Measurements from ENCODE around the gene SLC25A34. TPM values are rescaled to one million over a fixed set of nuclear protein-coding genes. Genes with fewer than 3 reads are reported as not detected.
A peak's percentile ranks its signal among the peaks of the same experiment; 100 is the strongest.

The SLC25A34 gene
- total and polyA plus RNA-seq, 2 of the 13 experiments (the other 11 are each of a cell fraction or from before 2014, with no cell fraction given), result 0.13 to 0.18 TPM

- TF ChIP-seq ZNF318 (CRISPR knock-in tag; IDR thresholded peaks at IDR 0.05) (0 out of 2 replicates have a peak, but pooled peaks have one; percentile 57), ZFP62 (CRISPR knock-in tag; IDR thresholded peaks at IDR 0.05) (no peak), ZNF343 (CRISPR knock-in tag; IDR thresholded peaks at IDR 0.05) (no peak), ZNF543 (CRISPR knock-in tag; IDR thresholded peaks at IDR 0.05) (0 out of 2 replicates have a peak, but pooled peaks have one; percentile 34), ATF1 (CRISPR knock-in tag; IDR thresholded peaks at IDR 0.05) (no peak), ZNF780A (CRISPR knock-in tag; IDR thresholded peaks at IDR 0.05) (no peak), MIER3 (CRISPR knock-in tag; IDR thresholded peaks at IDR 0.05; ENCODE audit: borderline replicate concordance) (no peak), ZNF224 (CRISPR knock-in tag; IDR thresholded peaks at IDR 0.05) (no peak), LBX2 (CRISPR knock-in tag; IDR thresholded peaks at IDR 0.05; ENCODE audit: borderline replicate concordance) (no peak), ONECUT2 (CRISPR knock-in tag; IDR thresholded peaks at IDR 0.05) (no peak), MTERF4 (CRISPR knock-in tag; IDR thresholded peaks at IDR 0.05) (no peak; the same call in 1 of the 2 replicates), KAT7 (CRISPR knock-in tag; IDR thresholded peaks at IDR 0.05; ENCODE audit: borderline replicate concordance) (no peak), MYC (CRISPR knock-in tag; IDR thresholded peaks at IDR 0.05; ENCODE audit: borderline replicate concordance) (no peak), MIXL1 (CRISPR knock-in tag; IDR thresholded peaks at IDR 0.05) (no peak), TGIF2 (CRISPR knock-in tag; IDR thresholded peaks at IDR 0.05) (no peak), TCF7L2 (IDR thresholded peaks at IDR 0.05; ENCODE audit: low read depth, low read length) (no peak), PTBP1 (IDR thresholded peaks at IDR 0.05; ENCODE audit: low read depth, low read length, poor library complexity, severe bottlenecking) (no peak), THYN1 (CRISPR knock-in tag; IDR thresholded peaks at IDR 0.05; ENCODE audit: borderline replicate concordance, low read depth) (no peak), ZFP36L1 (CRISPR knock-in tag; IDR thresholded peaks at IDR 0.05) (no peak), FOXO4 (CRISPR knock-in tag; conservative IDR thresholded peaks at IDR 0.05) (no peak), MLX (CRISPR knock-in tag; IDR thresholded peaks at IDR 0.05) (no peak)
These were observed 11.3 kb downstream of the SLC25A34 start (continued) for GRCh38 chr1:15747378-15747777.
